Posterior vena cava (tissue), 2 donors: ENCODE results near the gene AZIN2. TPM values are rescaled to one million over a fixed set of nuclear protein-coding genes. Genes with fewer than 3 reads are reported as not detected.
"Not testable (repeated sequence)": the region's sequence is repeated elsewhere in the genome, so short reads cannot be mapped to it uniquely, and the experiment has no call there.

ENCODE experiments used
- DNase-seq: peaks from one replicate; pipeline ENCODE4 v3.0.0-alpha.2; 2020; ENCODE audit warnings: low spot score
- intact Hi-C, 2 donors: fragments of 100-400 bp; cut with DNase I; formaldehyde crosslinking; loops; one replicate each; pipeline versions ENCODE4 v1.14.1 to v1.14.2; 2022 to 2023
- total RNA-seq, 2 donors: library from RNA; stranded (reverse); fragmentation: NEBNext Ultra II Directional; extraction: Animal tissue kit (Norgen Biotek cat#: 25700); gene quantifications; one replicate each; pipeline ENCODE4 v1.2.1, GENCODE V29; 2021
- donor health status: DM: yes; HTN: yes; CAD: no.
- donor health status: DM: yes; HTN: yes; CAD: no.

The AZIN2 gene
- total RNA-seq, 2 donors from 2014 or later = 4.0 to 4.7 TPM

GRCh38 chr1:33088119-33088906 is 7.4 kb downstream of the AZIN2 start:
- intact Hi-C loops = no loop called here

GRCh38 chr1:33089457-33089856 is 8.5 kb downstream of the AZIN2 start:
- DNase-seq = no peak
- intact Hi-C loops = no loop called here

More at GRCh38 chr1:33088119-33088906, 7.4 kb downstream of the AZIN2 start:
- DNase-seq = no peak

- no peak for DNase-seq
- intact Hi-C loops = loop anchor here in 1 of 2 donors (5.0 kb wide), 1 partner anchor 215 kb away; no protein-coding TSS in a partner anchor
Observed at GRCh38 chr1:33092438-33092837, 11.5 kb downstream of the AZIN2 start.

- intact Hi-C loops = loop anchor here in 1 of 2 donors (5.0 kb wide), 1 partner anchor 216 kb away; no protein-coding TSS in a partner anchor
- no peak for DNase-seq
Observed at GRCh38 chr1:33093004-33093403, 12.1 kb downstream of the AZIN2 start.

GRCh38 chr1:33094486-33094885 is 13.5 kb downstream of the AZIN2 start:
- DNase-seq = no peak
- intact Hi-C loops = loop anchor here in 1 of 2 donors (5.0 kb wide), 1 partner anchor 217 kb away; no protein-coding TSS in a partner anchor

- DNase-seq = no peak
- intact Hi-C loops = loop anchor here in 1 of 2 donors (5.0 kb wide), 1 partner anchor 218 kb away; no protein-coding TSS in a partner anchor
Observed at GRCh38 chr1:33094971-33095604, 14.1 kb downstream of the AZIN2 start.

- DNase-seq = no peak
Observed at GRCh38 chr1:33096363-33097005, 15.5 kb downstream of the AZIN2 start.

GRCh38 chr1:33097137-33097611 is 16.2 kb downstream of the AZIN2 start:
- no peak for DNase-seq
- intact Hi-C loops = no loop called here

More at GRCh38 chr1:33096363-33097005, 15.5 kb downstream of the AZIN2 start:
- intact Hi-C loops = no loop called here

- no peak for DNase-seq
- intact Hi-C loops = no loop called here
Observed at GRCh38 chr1:33097762-33098161, 16.8 kb downstream of the AZIN2 start.

GRCh38 chr1:33098371-33098770 is 17.4 kb downstream of the AZIN2 start:
- intact Hi-C loops = no loop called here
- no peak for DNase-seq

GRCh38 chr1:33099290-33100118 is 18.6 kb downstream of the AZIN2 start:
- intact Hi-C loops = no loop called here
- DNase-seq = no peak

GRCh38 chr1:33100119-33100415 is 19.1 kb downstream of the AZIN2 start:
- intact Hi-C loops = not testable (repeated sequence)

GRCh38 chr1:33110477-33110876 is 29.5 kb downstream of the AZIN2 start:
- intact Hi-C loops = no loop called here
- DNase-seq = no peak

More at GRCh38 chr1:33100119-33100415, 19.1 kb downstream of the AZIN2 start:
- not testable (repeated sequence) for DNase-seq

- DNase-seq = no peak
- intact Hi-C loops = no loop called here
Observed at GRCh38 chr1:33111965-33112364, 31.0 kb downstream of the AZIN2 start.

- DNase-seq = no peak
- intact Hi-C loops = no loop called here
Observed at GRCh38 chr1:33117440-33118085, 36.6 kb downstream of the AZIN2 start.

- DNase-seq = no peak
- intact Hi-C loops = no loop called here
Observed at GRCh38 chr1:33118274-33118673, 37.3 kb downstream of the AZIN2 start.

- intact Hi-C loops = no loop called here
- DNase-seq = no peak
Observed at GRCh38 chr1:33119050-33119449, 38.1 kb downstream of the AZIN2 start.

GRCh38 chr1:33119532-33120217 is 38.7 kb downstream of the AZIN2 start:
- intact Hi-C loops = no loop called here
- no peak for DNase-seq
